8988T (cell line): ENCODE measurements around the gene STXBP1.
A peak's percentile ranks its signal among the peaks of the same experiment; 100 is the strongest.

Experiments used
- DNase-seq: peaks from one replicate; pipeline ENCODE4 v3.0.0; 2011

Gene STXBP1

GRCh38 chr9:127694890-127695720 lies 83.0 kb downstream of the STXBP1 start:
- no peak for DNase-seq

- DNase-seq, result no peak
These were observed 85.5 kb downstream of the STXBP1 start for GRCh38 chr9:127697575-127697974.

GRCh38 chr9:127698386-127698785 lies 86.3 kb downstream of the STXBP1 start:
- no peak for DNase-seq

GRCh38 chr9:127698985-127699670 lies 87.1 kb downstream of the STXBP1 start:
- peak; percentile 83 for DNase-seq

- DNase-seq, result no peak
These were observed 88.1 kb downstream of the STXBP1 start for GRCh38 chr9:127700140-127700539.

- DNase-seq, result no peak
These were observed 88.6 kb downstream of the STXBP1 start for GRCh38 chr9:127700594-127701255.

- DNase-seq, result no peak
These were observed 91.3 kb downstream of the STXBP1 start for GRCh38 chr9:127703289-127703946.

- DNase-seq, result no peak
These were observed 93.7 kb downstream of the STXBP1 start for GRCh38 chr9:127705577-127706379.

- no peak for DNase-seq
These were observed 94.8 kb downstream of the STXBP1 start, which contains the start of gene CFAP157 for GRCh38 chr9:127706836-127707241. TSS of gene CFAP157 (plus strand) at chr9:127706988. CDS start at chr9:127707032, 44 bp downstream.

- DNase-seq, result peak; percentile 74
These were observed 95.7 kb downstream of the STXBP1 start for GRCh38 chr9:127707766-127708165.

GRCh38 chr9:127708952-127709587 lies 97.0 kb downstream of the STXBP1 start:
- DNase-seq, result no peak

- DNase-seq, result no peak
These were observed 98.2 kb downstream of the STXBP1 start for GRCh38 chr9:127710204-127710783.

- no peak for DNase-seq
These were observed 99.2 kb downstream of the STXBP1 start for GRCh38 chr9:127711226-127711701.

GRCh38 chr9:127711831-127712274 lies 99.8 kb downstream of the STXBP1 start:
- no peak for DNase-seq

- no peak for DNase-seq
These were observed 100.3 kb downstream of the STXBP1 start for GRCh38 chr9:127712371-127712770.

GRCh38 chr9:127712867-127713266 lies 100.8 kb downstream of the STXBP1 start:
- no peak for DNase-seq

GRCh38 chr9:127714020-127714750 lies 102.1 kb downstream of the STXBP1 start:
- no peak for DNase-seq

- no peak for DNase-seq
These were observed 102.9 kb downstream of the STXBP1 start for GRCh38 chr9:127714951-127715469.

GRCh38 chr9:127715470-127716337 lies 103.6 kb downstream of the STXBP1 start, which contains the start of the genes PTRH1 and TTC16:
TSS of gene PTRH1 (minus strand) at chr9:127715663. CDS start at chr9:127715639, 24 bp downstream.
TSS of gene TTC16 (plus strand) at chr9:127716079. CDS start at chr9:127716146, 67 bp downstream.
- DNase-seq, result peak; percentile 98
